Stimulated activated naive CD8-positive, alpha-beta T cell treated with anti-CD3 and anti-CD28 coated beads, Interleukin-15, Interleukin-2, amounts not matched to agents 100 U/mL and 50 U/mL, for 24 hours (primary cell): ENCODE results near the gene RLN1.
A peak's percentile ranks its signal among the peaks of the same experiment; 100 is the strongest.
"Not testable (repeated sequence)": the region's sequence is repeated elsewhere in the genome, so short reads cannot be mapped to it uniquely, and the experiment has no call there.

Source experiments
- ATAC-seq: fragments of 150-1000 bp; cut with Tn5 transposase; one replicate; pipeline ENCODE4 v1.10.0; 2021
- DNase-seq: peaks from one replicate; pipeline ENCODE4 v3.0.0; 2021

Gene RLN1, protein sequence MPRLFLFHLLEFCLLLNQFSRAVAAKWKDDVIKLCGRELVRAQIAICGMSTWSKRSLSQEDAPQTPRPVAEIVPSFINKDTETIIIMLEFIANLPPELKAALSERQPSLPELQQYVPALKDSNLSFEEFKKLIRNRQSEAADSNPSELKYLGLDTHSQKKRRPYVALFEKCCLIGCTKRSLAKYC

DNA sequence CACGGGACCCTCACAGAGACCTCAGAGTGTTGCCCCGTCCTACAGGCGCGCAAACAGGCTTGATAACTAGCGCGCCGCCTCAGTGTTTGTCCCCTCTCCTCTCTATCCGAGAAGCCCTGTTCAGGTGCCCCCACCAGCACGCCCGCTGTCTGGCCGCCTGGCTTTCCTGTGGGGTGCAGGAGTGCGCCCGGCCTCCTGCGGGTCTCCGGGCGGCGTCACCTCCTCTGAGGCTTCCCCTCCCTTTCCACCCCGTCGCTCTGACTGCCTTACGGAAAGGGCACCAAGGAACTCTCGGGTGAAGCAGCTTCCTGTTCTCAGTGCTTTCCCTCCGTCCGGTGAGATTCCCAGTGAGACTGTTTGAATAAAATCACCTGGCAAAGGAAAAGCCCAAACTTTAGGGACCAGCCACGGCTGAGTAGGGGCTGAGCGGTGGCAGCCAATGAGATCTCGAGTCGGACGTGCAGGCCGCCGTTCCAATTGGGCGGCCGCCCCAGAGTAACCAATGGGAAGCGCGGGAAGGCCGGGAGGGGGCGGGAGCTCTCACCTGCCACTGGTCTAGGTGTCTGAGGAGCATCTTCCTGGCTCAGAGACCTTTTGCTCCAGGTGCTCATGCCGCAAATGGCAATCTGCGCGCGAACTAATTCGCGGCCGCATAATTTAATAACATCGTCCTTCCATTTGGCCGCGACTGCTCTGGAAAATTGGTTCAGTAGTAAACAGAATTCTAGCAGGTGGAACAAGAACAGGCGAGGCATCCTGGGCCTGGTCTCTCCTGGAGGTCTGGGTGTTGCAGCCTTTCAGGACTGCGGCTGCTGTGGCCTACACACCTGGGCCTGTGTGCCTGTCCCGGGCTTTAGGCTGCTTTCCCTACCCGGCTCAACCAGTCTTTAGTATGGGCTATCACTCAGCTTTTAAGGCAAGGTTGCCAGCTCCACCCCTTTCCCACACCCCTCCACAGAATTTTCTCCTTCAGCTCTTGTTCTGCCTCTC, at the start of gene RLN1:
TSS of gene RLN1 (minus strand) at position 885 of the 990 bp plus-strand sequence. CDS start at position 755, 130 bp downstream.
- DNase-seq = peak; percentile 13

DNA sequence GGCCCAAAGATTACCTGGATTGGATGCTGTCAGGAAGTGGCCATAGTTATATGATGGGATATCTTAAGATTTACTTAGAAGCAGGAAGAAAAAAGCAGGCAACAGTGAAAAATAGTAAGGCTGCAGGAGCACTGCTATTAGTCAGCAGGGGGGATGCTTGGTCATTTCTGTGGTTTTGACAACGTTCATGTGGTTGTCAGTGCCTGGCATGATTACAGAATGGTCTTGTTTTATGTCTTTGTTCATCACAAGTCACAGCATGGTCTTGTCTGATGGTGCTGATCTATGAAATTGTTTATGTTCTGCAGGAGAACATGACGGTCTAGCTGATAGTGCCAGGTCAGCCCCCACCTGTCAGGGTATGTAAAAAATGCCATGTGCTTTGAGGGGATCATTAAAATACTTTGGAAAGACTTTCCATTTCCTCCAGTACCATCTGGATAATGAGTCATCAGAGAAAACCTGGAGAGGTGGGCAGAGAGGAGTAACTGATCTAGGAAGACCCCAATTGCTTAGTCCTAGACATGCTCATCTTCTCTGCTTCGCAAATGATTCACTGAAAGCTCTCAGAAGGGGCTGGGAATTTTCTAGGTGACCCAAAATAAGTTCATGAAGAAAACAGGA, 49.5 kb upstream of the RLN1 start:
- DNase-seq (peak; percentile 23), ATAC-seq (peak; percentile 73)

More for the DNA sequence above, at the start of gene RLN1:
- peak; percentile 100 for ATAC-seq

DNA sequence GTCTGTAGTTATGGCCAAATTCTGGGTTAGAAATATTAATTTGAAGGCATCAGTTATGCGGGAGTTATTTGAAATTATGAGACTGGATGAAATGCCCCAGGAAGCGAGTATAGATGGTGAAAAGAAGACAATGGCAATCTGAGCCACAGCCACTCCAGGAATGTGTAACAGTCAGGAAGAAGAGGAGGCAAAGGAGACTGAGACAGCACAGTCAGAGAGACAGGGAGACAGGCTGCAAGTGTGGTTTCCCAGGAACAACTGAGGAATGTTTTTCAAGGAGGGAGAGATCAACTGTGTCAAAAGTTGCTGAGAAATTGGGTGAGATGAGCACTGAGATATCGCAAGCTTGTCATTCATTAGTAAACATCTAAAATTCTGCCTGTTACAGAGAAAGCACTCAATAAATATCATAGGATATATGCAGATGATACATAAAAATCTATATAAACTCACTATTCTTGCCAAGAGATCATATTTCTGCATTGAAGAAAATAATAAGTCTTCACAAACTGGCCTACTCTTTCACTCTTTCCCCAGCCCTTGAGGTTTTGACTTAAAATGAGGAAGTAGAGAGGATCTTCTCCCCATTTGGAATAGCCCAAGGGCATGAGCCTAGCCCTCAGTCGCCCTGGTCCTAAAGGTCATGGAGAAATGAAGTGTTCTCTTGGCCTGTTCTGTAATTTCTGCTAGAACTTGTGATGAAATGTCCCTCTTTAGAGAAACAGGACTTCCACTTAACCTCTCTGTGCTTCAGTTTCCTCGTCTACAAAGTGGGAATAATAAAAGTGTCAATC, 48.5 kb upstream of the RLN1 start:
- DNase-seq = no peak
- ATAC-seq = no peak

DNA sequence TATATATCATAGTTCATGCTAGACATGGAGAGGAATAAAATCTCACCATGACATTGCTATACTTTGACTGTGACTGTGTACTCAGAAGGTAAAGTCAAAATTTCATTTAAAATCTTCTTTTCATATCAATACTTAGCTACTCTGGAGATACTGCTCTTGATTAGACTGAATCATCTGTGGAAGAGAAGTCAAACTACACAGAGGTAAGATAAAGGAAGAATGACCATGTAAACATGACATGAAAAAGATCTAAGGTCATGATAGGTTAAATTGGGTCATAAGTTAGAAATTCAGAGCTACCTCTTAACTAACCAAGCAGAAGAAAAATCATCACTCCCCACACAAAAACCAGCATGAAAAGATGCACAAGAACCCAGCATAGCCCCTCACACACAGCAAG, 44.8 kb upstream of the RLN1 start:
- ATAC-seq (no peak), DNase-seq (no peak)

DNA sequence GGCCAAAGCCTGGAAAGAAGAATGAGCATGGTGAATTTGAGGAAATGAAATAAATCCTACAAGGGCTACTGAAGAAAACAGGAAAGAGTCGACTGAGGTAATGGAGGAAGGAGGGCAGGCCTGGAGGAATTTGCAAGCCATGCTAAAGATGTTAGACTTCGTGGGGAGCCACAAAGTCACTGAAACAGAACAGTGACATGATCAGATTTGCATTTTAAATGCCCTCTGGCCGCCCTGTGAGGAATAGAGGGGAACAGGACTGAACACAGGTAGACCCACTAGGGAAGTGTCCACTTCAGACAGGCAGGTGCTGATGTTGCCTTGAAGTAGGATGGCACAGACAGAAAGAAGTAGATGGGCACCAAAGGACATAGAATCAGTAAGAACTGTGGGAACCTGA, 42.8 kb upstream of the RLN1 start:
- ATAC-seq = no peak
- no peak for DNase-seq

DNA sequence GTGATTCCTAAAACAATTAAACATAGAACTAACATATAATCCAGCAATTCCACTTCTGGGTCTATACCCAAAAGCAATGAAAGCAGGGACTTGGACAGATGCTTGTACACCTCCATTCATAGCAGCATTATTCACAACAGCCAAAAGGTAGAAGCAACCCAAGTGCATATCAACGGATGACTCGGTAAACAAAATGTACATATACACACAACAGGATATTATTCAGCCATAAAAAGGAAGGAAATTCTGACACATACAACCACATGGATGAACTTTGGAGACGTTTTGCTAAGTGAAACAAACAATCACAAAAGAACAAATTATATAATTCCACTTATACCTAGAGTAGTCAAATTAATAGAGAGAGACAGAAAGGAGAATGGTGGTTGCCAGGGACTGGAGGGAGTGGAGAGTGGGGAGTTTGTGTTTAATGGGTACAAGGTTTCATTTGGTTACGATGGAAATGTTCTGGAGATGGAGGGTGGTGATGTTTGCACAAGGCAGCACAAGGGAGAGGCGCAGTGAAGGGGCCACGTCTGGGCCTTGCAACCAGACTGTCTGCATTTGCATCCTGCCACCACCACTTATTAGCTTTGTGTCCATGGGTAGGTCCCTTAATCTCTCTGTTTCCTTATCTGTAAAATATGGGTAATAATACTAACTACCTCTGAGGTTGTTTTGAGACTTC, 36.3 kb upstream of the RLN1 start:
- DNase-seq (no peak), ATAC-seq (no peak)

DNA sequence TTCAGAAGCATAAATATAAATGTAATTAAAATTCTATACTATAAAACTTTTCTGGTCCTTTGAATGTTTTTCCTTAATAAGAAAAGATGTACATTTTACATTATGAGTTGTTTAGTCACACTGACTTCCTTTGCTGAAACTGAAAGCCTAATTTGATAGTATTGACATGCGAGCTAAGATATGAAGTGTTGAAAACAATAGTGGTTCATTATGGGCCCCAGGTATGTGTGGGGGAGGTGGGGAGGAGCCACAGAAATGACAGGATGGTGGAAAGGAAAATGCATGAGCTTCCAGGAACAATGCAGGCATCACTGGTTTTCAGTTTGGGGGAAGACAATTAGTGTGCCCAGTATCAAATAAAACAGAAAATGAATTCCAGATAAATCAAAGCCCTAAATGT, 35.4 kb upstream of the RLN1 start:
- DNase-seq (no peak), ATAC-seq (peak; percentile 63)

DNA sequence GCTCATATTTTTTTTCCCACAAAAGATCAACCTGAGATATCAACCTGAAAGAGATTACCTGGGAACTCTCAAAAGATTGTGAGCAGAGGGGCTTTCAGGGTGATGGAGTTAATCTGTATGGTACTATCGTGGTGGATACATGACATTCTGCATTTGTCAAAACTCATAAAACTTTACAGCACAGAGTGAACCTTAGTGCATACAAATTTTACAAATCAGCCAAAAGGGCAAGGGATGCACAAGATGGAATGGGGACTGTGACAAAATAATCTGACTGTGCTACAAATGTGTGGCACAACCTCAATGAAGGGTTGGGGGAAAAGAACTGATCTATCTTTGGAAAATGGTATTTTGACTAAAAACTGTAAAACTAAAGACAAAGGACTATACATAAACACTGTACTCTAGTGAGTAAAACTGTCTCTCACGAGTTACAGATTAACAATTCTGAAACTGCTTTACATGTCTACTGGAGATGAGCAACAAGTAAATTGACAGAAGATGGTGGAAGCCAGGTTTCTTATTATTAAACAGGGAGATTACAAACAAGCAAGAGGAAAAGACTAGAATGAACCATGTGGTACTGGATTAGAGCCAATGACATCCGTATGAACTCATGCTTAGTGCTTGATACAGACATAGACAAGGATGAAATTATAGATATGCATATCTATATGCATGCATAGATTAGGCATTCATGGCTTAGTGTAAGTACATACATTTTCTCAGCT, 24.8 kb upstream of the RLN1 start:
- DNase-seq (no peak), ATAC-seq (peak; percentile 14)

DNA sequence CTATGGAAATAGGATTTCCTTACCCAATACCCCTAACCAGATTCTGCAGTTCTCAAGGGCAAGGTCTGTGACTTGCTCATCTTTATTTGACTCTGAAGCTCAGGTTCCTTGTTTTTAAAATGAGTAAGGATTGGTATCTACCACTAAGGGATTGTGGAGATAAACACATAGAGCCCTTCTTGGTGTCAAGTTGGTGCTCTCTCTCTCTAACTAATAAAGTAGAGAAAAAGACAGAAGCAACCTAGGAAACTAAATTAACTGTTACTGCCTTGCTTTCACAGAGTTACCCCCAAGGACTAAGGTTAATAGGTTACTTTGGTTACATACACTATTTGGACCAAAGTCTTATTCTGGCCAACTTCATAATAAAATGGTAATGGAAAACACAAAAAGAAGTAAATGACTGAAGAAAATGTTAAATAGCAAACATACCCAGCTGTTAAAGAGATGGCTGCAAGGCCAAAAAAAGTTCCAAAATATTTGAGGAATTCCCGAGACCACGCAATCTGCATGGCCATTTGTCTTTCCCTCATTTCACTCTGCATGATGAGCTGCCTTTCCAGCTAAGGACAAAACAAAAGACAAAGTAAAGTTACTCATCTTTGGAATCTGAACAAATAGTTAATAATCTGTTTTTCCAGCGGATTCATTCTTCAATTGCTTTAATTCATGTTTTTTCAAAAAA, 21.8 kb upstream of the RLN1 start:
- ATAC-seq = no peak

DNA sequence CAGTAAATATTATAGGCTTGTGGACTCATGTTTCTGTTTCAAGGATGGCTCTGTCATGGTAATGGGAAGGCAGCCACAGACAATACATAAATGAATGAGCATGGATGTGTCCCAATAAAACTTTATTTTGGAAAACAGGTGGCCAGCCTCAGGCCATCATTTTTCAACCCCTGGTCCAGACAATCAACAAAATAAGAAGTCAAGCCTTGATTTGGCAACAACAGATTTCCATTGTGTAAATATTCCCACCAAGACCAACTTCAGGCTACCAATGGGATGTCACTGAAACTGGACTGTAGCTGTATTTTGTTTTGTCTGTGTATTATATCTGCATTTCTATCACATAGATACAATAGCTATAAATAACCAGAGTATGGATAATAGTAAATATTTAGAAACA, 20.7 kb upstream of the RLN1 start:
- DNase-seq (no peak), ATAC-seq (no peak)

More for the DNA sequence above, 21.8 kb upstream of the RLN1 start:
- DNase-seq = no peak

DNA sequence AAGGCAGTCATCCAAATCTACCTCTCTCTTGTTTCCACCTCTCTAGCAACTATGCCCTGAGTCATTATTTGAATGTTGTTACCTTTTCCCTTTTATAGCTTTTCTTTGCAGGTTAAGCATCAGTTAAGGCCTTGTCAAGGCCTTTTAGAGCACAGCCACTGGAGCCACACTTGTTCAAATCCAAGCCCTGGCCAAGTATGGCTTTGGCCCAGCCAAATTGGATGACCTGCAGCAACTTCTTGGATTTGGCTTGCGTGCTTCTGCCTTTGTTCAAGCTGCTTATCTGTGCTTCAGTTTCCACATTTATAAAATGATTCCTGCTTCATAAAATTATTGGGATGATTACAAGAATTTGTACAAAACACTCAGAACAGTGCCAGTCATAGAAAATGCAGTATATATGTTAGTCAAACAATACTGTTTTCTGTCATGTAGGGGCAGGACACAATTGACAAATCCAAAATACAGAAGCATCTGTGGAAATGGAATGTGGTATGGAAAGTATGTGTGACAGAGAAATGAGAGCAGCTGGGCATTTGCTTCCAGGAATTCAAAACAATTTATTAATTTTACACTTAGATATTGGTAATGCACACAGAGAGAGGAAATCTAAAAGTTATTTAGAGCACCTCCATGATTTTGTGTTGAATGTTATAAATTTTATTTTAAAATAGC, 17.9 kb upstream of the RLN1 start:
- DNase-seq (no peak), ATAC-seq (no peak)

DNA sequence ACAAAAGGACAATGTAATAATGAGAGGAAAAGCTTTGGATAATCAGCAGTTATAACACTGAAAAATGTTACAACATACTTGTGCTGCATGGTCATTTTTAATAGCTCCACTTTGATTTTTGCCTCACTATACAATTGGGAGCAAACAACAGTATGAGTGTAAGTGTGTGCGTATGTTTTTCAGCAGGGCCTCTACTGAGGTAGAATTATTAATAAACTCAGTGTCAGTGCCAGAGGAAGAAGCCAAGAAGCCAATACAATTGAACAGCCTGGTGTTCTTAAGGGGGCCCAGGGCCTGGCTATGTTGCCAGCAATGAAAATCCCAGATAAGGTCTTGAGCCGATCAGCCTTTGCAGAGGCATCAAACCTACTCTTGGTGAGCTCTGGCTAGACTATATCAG, 16.1 kb upstream of the RLN1 start:
- DNase-seq = no peak
- ATAC-seq = no peak

DNA sequence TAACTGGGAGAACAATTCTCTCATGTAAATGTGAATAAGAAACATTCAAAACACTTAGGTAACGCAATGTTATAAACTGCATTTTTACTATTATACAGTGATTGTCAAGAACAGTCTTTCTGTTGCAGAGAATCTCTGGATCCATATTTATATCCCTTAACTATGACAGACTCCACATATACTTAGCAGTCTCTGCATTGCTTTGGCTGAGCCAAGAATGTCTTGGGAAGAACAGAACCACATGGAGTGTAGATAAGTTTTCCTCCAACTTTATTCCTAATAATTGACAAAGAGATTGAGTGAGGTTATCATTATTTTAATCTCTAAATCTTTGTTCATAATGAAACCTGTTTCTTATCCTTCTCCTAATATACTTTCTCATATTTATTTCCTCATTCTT, 15.6 kb upstream of the RLN1 start:
- DNase-seq (no peak), ATAC-seq (no peak)

DNA sequence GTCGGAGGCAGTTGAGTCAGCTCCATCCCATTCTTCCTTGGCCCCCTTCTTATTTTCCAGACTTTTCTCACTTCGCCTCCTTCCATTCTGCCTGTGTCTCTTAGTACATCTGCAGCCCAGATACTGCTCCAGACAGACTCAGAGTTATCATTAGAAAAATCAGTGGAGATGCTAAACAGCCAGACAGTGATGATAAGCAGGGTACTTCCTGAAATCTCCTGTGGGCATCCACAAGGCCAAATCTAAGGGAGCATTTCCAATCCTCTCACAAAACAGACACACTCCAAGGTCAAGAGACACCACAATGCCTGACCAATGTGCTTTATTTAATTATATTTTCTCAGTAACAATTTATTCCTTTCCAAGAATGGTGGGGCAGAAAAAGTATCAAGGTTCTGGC, 14.5 kb upstream of the RLN1 start:
- DNase-seq = no peak
- ATAC-seq = no peak

DNA sequence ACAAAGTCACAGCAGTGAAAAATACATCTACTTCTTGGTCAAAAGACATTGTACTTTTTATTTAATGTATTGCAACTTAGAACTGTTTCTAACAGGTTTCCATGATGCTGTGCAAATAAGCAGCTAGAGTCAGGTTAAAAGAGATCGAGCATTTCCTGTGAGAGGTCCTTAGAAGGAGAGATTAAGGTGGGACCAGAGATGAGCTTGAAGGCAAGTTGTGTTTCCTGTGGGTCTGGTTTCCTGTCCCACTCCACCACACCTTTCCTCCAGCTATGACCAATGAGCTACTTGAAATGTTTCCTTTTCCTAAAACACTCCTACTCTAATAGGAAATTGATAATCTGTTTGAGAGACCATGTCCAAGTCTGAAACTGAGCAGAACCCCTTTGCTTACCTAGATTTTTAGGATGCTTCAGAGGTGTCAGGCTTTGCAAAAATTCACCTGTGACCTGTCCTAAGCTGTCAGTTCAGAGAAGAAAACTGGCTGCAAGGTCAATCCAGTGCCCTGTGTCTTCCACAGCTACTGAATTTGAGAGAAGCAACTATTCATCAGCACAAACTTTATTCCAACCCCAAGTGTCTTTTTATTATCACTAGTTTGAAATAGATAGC, 13.1 kb upstream of the RLN1 start:
- DNase-seq = no peak
- ATAC-seq = peak; percentile 59

DNA sequence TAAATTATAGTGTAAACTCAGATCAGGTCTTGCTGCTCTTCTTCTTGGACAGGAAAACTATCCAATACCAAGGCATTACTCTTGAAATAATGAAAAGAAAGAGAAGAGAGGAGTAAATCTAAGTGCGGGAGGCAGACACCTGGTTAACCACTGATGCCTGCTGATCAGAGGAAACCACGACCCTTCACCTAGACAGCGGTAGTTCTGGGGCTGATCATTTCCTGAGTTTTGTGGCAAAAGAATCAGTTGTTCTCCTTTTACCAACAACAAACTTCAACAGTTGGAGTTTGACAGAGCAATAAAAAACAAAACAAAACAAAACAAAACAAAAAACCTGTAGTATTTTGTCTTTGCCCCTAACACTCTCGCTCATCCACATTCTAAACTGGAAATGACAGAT, 3.0 kb downstream of the RLN1 start:
- DNase-seq (no peak), ATAC-seq (no peak)

DNA sequence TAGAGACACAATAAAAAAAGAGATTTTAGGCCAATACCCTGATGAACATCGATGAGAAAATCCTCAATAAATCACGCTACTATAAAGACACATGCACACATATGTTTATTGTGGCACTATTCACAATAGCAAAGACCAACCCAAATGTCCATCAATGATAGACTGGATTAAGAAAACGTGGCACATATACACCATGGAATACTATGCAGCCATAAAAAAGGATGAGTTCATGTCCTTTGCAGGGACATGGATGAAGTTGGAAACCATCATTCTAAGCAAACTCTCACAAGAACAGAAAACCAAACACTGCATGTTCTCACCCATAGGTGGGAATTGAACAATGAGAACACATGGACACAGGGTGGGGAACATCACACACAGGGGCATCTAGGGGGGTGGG, 8.4 kb downstream of the RLN1 start:
- ATAC-seq, DNase-seq: not testable (repeated sequence)

DNA sequence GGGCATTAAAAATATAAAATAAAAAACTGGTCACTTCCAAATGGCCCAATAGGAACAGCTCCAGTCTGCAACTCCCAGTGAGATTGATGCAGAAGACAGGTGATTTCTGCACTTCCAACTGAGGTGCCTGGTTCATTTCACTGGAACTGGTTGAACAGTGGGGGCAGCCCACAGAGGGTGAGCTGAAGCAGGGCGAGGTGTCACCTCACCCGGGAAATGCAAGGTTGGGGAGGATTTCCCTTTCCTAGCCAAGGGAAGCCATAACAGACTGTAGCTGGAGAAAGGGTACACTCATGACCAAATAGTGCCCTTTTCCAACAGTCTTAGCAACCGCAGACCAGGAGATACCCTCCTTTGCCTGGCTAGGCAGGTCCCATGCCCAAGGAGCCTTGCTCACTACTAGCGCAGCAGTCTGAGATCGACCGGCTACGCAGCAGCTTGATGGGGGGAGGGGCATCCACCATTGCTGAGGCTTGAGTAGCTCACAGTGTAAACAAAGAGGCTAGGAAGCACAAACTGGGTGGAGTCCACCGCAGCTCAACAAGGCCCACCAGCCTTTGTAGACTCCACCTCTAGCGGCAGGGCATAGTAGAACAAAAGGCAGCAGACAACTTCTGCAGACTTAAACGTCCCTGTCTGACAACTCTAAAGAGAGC, 12.7 kb downstream of the RLN1 start:
- DNase-seq (no peak), ATAC-seq (no peak)

DNA sequence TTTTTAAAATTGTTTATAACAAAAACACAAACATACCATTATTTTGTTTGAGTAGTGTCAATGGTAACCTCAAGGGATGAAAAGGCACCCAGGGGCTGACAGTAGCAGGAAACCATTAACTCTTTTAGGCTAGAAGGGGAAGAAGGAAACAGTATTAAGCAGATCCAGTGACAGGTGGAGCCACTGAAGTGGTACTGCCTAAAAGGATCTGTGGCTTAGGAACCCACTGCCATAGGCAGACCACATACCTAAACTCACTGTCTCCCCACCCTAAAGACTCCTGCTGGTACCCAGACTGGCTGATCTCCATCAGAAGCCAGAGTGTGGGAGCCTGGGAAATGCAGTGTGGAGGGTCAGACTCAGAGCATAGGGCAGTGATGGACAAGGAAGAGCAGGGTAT, 13.5 kb downstream of the RLN1 start:
- ATAC-seq (no peak), DNase-seq (no peak)
